ENCODE results near the gene ARHGAP24.
"Not testable (repeated sequence)": the region's sequence is repeated elsewhere in the genome, so short reads cannot be mapped to it uniquely, and the experiment has no call there.

Gene ARHGAP24

DNA sequence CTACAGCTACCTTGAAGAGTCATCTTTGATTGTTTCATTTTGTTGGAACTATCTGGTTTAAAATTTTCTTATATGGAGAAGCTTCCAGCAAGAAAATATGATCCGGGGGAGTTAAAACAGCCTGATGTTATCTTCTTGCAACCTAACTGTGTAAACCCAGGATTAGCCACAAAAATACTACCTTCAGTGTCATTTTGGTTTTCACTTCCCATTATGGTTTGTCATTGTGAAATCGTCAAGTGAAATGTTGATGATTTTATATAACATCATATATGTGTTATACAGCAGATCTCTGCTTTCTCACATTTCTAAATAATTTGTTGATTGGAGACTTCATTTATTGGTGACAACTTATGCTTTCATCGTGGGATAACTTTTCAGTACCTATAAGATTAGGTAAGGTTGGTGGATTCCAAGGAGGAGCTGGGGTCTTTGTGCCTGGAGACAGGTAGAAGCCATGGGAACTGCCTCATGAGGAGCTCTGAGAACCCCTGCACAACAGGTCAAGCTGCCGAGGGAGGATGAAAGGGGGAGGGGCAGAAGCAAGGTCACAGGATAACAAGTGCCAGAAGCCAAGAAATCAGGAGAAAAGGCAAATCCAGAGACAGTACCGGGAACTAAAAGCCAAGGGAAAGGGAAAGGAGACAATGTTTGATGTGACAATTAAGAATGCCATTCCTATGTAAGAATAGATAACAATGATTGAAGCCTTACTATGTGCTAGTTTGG, 7.2 kb downstream of the ARHGAP24 start:
- DNase-seq, result no peak

DNA sequence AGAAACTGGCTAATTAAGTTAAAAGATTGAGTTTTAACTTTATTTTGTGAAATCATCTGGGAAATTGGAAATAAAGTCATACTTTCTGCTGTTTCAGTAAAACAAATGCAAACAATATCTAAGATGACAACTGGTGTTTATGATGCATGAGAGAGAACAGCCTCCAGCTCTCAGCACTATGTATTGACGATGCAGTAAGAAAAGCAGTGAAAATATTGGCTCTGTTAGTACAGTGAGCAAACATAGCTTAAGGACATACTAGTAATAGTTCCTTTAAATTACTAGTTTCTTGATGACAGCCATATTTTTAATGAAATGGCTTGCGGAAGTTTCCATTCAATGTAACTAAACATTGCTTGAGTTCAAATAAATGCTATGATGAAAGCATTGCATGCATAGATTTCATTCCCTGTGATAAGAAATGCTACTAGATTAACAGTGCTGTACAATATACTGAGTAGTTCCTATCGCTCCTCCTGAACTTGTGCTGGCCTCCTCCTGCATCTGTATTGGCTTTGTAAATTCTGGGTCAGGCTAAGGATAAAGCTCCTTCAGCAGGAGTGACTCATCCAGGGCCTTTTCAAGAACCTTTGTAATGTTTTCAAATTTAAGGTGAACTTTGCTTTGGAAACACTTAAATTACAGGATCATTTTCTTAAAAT, 11.6 kb downstream of the ARHGAP24 start:
- DNase-seq, result no peak

DNA sequence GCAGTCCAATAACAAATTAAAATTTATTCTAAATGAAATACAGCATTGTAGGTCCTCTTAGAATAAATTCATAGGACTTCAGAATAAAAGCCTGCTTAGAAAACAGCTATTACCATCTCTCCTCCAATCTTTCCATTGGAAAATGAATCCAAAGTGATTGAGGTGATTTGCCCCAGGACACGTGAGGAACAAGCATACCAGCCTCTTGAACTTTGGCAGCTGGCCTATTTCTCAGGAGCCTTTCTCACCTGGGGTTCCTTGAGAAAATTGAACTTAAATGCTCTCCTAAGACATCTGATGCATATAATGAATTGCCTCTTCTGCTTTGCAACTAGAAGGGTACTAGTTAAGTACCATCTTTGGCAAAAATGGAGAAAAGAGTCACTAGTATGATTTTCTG, 13.5 kb downstream of the ARHGAP24 start:
- DNase-seq, result no peak

DNA sequence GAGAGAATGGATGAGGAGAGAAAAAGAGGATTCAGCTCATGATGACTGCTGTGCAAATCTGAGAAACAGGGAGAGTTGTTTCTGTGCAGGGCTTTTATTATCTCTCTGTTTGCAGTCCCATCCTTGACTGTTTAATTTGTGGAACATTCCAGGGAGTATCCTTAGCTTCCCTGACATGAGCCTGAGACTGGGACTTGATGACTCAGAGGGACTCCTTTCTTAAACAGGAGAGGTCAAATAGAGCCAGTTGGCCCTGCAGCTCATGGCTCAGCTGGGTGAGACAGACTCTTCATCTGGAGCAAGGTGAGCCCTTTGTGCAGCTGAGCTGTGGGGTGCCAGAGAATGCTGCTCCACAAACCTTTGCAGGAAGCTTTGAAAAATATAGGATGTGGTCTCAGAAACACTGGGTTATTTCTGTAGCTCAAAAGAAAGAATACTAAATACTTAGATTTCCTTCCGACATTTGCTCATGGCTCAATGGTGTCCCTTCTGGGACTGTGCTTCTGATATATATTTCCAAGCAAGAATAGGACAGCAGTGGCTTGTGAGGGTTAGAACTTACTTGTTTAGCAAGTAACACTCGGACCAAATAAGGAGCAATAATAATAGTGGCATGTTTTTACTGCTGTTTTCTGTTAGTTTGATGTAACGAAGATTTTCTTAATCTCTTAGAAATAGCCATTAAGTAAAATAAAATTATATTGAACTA, 14.5 kb downstream of the ARHGAP24 start:
- DNase-seq, result no peak

DNA sequence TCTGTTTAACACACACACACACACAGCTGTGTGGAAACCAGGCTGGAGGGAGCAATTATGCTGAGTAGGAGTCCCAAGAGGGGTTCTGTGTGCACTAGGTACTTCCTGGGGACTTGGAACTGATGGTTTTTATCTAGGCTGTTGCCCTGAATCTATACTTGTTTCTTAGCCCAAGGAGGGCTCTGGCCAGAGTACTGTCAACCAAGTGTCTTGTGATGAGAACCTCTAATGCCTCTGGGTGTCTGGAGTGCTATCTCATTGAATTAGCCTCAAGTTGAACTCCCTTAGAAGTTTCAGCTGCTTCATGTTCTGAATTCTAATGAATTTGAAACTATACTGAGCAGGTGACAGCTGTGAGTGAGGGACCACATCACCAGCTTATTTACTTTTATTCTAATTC, 16.6 kb downstream of the ARHGAP24 start:
- DNase-seq, result no peak

DNA sequence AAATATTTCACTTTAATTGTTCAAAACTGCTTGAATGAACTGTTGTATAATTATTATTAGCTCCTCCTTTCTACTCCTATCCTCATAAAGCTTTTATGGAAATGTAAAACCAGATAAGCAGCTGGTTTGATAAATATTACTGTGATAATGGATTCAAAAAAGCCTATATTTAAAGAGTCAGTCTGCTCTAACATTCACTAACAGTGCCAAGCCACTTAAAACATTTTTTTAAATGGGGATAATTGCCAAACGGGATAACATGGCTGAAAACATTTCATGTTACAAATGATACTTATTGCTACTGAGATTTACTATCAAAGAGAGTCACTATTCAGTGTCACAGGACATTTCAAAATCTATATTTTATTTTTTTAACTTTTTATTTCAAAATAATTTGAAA, 17.4 kb downstream of the ARHGAP24 start:
- no peak for DNase-seq

DNA sequence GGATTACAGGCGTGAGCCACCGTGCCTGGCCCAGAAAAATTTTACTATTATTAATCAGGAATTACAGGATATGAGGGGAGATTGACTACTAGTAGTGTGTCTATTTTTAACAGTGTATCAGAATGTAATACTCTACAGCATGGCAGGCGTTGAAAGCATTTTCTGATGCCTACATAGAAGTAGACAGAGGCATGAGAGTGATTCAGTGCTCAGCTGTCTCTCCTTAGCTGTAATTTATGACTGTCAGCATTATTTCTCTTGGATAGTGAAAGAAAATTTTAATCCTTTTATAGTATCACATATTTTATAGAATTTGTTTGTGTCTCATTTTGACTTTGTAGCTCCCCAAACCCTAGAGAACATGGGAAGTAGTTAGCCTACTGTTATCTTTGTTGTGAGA, 20.7 kb downstream of the ARHGAP24 start:
- DNase-seq, result no peak

DNA sequence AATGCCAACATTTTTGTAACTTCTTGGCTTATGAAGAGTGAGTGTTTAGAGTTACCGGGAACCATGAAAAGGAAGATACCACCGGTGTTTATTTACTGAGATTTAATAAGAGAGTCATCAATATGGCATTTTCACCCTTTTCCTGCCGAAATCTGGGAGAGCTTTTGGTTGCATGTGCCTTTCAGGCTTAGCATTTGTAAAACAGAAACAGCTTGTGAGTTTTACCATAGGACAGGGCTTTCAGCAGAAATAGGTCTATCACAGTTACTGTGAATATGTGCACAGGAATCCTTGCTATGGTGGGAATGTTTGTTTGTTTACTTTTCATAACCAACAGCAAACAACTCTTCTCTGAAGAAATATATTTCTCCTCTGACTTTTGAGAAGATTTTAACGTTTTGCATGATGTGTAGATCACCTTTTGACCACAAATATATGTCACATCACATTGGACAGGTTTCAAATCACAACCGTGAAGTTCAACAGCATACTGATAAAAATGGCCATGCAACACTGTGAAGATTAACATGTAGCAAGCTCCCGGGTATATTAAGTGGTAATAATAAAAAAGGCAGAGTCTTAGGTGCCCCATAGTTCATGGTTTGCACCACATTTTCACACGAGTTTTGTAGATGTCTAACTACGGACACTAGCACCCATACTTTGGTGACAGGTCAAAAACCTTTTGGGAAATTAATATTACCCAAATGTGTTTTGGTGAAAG, 21.3 kb downstream of the ARHGAP24 start:
- no peak for DNase-seq

DNA sequence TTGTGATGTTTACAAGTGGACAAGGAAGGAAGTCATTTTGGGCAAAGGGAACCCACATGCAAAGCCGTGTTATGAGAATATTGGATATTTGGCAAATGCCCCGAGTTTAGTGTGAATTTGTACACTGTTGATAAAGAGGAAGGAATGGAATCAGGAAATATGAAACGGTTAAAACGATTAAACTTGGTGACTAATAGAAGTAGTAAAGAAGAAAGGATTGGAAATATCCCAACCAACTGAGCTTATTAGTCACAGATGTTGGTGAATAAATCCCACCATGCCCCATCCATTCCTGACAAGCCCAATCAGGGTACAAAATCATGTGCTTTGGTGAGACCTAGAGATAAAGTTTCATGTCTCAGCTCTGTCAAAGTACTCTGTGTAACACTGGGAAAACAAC, 22.0 kb downstream of the ARHGAP24 start:
- DNase-seq, result no peak

DNA sequence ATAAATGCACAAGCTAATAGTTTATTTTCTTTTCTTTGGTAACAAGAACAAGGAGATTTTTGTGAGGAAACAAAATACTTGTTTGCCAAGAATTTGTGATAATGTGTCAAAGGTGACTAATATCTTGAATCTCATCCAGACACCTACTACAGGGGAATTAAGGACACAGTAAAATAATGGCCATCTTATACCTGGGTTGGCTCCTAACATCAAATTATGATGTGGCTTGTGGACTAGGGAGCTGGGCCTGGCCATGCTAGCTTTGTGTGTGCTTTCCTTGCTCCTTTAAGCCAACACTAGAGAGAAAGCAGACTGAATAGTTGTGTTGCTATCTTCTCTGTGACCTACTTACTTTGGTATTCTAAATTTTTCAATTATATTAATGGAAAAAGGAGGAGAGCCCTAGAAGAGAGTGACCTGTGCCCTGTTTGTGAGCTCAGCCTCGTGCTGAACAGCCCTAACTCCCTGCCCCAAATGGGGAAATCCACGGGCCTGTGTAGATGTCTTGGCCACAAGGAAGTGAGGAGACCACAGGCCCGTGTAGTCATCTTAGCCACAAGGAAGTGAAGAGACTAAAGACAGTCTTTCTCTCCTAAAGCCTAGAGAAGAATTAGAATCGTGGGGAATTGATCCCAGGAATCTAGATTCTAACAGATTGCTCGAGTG, 23.3 kb downstream of the ARHGAP24 start:
- DNase-seq, result peak in 4 of 14 donors; percentile 3 to 14 (median 6)

DNA sequence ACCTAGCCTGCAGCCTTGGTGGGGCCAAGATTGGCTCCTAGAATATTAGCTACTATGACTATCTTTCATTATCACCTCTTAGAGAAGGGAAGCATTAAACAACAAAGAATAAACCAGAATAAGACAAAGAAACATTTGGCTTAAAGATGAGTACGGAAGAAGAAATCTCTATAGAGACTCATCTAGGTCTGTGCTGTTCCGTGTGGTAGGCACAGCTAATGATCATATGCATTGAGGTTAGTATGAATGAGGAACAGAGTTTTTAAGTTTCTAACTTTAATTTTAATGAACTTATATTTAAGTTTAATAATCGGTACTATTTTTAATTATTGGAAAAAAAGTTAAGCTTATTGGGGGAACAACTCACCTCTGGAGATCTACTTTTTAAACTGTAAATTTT, 24.6 kb downstream of the ARHGAP24 start:
- no peak for DNase-seq

DNA sequence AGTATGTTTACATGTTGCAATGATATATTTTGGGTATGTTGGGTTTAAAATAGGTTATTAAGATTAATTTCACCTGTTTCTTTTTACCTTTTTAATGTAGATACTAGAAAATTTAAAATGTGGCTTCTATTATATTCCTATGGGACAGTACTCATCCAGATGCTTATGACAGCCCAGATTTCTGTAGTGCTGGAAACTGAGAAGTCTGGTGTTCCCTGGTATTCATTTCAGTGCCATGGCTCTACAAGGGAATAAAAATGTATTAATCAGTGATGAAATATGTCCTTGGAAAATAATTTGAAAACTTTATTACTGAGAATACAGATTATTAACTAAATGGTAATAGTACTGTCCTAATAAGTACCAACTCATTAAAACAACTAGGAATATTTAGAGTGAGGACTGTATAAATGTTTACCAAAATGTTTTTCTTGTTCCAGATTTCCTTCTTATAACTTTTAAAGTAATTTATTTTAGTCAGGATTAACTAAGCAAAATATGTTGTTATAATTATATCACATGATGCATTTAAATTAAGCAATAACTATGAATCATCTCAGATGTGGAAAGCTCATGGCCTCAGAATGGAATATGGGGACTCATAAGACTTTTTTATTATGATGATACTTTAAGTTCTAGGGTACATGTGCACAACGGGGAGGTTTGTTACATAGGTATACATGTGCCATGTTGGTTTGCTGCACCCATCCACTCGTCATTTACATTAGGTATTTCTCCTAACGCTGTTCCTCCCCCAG, 25.3 kb downstream of the ARHGAP24 start:
- no peak for DNase-seq

DNA sequence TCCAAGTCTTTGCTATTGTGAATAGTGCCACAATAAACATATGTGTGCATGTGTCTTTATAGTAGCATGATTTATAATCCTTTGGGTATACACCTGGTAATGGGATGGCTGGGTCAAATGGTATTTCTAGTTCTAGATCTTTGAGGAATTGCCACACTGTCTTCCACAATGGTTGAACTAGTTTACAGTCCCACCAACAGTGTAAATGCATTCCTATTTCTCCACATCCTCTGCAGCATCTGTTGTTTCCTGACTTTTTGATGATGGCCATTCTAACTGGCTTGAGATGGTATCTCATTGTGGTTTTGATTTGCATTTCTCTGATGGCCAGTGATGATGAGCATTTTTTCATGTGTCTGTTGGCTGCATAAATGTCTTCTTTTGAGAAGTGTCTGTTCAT, 26.2 kb downstream of the ARHGAP24 start:
- not testable (repeated sequence) for DNase-seq

DNA sequence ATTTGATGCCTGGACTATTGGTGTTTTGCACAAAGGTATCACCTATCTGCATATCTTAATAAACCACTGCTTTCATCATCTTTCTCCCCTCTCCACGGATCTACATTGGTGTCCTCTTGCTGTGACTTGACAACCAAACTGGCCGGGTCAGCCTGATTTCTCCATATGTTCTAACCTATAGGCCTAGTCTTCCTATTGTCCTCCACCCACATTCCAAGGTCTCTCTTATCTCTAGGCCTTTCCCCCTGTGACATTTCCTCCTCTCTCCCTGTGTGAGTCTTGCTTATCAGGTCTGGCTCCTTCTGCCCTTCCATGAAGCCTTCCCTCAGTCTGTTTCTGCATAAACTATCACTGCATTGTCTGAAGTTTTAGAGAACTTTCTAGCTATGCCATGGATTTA, 33.7 kb downstream of the ARHGAP24 start:
- no peak for DNase-seq

DNA sequence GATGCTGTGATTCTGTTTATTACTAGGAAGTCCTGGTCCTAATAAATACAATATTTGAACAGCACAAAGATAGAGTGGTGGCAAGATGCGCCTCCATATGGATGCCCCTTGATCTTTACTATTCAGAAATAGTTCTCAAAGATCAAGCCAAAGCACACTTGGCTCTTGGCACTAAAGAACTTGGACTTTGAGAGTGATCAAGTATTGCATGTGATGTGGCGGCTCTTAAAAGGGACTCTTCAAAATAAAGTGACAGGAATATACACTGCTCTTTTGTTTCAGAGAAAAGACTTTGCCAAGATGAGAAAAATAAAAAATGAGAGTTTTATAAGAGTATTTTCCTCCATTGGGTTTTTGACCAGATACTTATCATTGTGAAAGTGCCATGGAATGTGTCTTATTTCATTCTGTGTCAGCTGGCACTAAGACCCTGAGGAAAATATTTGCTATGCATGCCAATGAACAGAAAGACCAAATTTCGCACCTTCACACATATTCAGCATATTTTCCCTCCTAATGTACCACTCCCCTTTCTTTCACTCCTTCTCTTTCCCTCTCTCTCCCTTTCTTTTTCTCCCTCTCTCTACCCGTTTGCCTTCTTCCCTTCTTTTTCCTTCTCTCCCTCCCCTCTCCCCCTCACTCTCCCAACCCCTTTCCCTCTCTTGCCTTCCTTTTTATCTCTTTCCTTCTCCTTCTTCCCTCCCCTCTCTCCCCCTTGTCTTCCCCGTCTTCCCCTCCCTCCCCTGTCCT, 35.1 kb downstream of the ARHGAP24 start:
- no peak for DNase-seq

DNA sequence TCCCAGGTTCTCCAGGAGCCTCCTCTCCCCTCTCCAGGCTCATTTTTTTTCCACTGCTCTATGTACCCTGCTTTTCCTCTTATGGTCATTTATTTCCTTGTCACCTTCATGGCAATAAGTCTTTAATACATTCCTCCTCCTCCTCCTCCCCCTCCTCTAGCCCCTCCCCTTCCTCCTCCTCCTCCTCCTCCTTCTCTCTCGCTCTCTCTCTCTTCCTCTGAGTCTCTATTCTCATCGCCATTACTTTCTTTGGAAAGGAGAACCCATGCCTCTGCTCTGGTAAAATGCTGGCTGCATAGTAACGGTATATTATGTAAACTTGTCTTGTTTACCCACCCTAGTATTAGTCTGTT, 35.7 kb downstream of the ARHGAP24 start:
- DNase-seq, result no peak

DNA sequence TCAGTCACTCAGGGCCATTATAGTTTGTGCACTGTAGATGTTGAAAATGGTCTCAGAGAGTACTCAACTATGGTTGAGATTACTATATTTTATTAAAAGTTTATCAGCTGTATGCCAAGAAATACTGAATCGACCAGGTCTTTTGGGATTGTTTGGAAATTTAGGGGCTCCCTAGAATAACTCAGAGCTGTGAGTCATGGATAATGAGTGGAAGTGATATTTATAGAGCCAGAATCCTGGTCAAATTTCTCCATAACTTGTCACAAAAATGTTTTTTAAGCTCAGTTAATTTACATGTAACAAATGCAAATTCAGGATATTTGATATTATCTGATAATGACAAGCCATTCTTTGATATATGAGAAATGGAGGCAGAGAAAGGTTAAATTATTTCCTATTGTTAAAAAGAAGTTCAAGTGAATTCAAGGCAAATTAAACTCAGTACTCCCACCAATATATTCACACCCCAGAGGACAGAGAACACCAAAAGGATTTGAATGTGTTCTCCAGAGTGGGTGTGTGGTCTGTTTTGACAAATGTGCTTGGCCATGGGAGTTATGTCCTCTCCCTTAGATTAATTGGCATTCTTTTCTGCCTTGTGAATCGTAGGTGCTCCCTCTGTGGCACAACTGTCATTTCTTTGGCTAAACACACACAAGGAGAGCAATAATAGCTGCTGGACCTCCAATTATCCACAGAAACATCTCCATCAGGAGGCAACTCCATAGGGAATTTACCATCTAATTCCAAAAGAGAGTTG, 37.7 kb downstream of the ARHGAP24 start:
- no peak for DNase-seq

DNA sequence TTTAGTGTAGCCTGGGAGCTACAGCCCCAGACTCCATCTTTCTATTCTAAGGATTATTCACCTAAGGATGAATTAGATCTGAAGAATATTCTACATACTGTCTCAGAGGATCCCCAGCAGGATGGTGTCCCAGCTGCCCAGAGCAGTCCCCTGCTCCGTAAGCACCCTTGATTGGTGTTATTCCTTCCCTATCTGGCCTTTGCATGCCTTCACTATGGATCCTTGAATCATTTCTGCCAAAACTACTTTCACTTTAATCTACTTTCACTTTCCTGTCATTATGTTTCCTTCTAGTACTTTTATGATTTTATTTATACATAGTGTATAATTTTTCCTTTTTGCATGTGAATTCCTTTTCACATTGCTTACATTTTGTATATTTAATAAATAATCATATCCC, 39.2 kb downstream of the ARHGAP24 start:
- no peak for DNase-seq

DNA sequence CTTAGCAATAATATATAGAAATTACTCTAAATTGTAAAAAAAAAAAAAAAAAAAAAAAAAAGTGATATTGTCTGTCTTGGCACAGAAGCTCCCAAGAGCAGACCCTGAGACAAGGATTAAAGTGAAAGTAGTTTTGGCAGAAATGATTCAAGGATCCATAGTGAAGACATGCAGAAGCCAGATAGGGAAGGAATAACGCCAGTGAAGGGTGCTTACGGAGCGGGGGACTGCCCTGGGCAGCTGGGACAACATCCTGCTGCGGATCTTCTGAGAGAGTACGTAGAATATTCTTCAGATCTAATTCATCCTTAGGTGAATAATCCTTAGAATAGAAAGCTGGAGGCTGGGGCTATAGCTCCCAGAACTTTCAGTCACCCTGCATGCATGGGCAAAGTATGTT, 39.8 kb downstream of the ARHGAP24 start:
- no peak for DNase-seq

DNA sequence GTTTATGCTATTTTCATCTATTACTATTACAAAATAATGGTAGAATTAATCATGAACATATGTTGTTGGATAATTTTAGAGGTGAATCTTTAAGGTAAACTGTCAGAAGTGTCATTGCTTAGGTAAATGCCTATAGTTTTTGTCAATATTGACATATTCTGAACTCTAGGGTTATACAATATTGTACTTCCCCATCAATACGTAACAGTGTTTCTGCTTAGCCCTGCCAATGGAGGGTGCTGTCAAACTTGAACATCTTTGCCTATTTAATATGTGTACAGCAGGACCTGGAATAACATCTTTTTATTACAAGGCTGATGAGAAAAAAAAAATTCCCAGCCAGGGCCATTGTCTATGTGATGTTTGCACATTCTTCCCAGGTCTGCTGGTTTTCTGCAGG, 40.8 kb downstream of the ARHGAP24 start:
- DNase-seq, result no peak
